HG03045 (cell line): Measurements from ENCODE around the gene THAP11.
"Not testable (repeated sequence)": the region's sequence is repeated elsewhere in the genome, so short reads cannot be mapped to it uniquely, and the experiment has no call there.

Source experiments
- ATAC-seq: cut with Tn5 transposase; IDR thresholded peaks from one replicate; pipeline ENCODE4 v1.9.1; 2021; ENCODE audit warnings: mild to moderate bottlenecking, moderate library complexity; ENCODE audit not compliant: unreplicated experiment

Gene THAP11

DNA sequence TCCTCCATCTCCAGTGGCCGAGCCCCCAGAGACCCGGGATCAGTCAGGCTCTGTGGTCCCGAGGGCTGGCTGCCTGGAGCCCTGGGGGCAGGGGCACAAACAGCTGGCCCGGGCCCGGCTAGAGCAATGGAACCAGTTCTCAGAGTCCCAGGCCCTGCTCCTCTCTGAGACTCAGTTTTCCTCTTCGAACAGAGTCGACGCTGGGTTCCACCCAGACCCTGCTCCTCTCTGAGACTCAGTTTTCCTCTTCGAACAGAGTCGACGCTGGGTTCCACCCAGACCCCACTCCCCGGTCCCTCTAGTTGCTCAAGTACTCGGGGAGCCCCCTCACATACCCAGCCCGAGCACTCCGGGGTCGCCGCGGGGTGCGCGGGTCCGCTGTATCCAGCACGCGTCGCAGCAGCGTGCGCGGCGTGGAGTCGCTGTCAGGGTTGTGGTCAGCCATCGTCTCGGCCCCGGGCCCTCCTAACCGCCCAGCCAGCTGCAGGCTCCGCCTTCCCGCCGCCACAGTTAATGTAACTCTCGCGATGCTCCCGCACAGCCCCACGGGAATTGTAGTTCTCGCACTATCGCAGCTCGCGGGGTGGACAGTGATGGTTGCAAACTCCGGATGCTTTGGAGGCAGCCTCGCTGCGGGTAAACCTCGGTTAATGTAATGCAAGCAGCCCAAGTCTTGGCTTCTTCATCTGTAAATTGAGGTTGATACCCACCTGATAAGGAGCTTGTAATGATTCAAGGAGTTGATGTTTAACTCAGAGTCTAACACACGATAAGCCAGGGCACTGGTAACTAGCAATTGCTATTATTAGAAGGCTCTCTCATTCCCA lies 8.5 kb upstream of the THAP11 start:
- ATAC-seq = peak; percentile 89

DNA sequence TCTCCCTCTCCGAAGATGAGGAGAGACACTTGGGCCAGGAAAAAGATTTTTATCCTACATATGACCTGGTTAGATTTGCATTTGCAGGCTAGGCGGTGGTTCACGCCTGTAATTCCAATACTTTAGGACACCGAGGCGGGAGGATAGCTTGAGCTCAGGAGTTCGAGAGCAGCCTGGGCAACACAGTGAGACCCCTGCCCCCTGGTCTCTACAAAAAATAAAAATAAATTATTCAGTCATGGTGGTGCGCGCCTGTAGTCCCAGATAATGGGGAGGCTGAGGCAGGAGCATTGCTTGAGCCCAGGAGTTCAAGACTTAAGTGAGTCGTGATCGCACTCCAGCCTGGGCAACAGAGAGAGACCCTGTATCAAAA lies 7.9 kb upstream of the THAP11 start:
- ATAC-seq = no peak

DNA sequence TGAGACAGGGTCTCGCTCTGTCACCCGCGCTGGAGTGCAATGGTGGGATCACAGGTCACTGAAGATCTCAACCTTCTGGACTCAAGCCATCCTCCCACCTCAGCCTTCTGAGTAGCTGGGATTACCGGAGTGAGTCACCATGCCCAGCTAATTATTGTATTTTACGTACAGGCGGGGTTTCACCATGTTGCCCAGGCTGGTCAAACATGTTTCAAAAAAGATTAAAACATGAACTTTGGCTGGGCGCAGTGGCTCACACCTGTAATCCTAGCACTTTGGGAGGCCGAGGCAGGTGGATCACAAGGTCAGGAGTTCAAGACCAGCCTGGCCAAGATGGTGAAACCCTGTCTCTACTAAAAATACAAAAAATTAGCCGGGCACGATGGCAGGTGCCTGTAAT lies 4.9 kb upstream of the THAP11 start:
- ATAC-seq = not testable (repeated sequence)

DNA sequence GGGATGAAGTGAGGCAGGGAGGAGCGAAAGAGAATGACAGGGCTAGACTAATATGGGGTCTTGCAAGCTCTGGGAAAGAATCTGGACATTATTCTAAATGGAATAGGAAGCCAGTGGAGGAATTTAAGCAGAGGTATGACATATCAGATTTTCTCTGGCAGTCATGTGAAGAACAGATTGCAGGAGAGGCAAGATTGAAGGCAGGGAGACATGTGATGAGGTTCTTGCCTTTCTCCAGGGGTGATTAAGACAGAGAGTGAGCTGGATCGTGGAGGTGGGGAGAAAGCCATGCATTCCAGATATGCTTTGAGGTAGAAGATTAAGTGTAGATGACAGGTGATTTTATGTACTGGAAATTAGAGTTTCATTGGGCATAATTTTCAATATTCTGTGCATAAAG lies 4.3 kb upstream of the THAP11 start:
- no peak for ATAC-seq

- no peak for ATAC-seq
Measured at GRCh38 chr16:67841198-67841815, 813 bp upstream of the THAP11 start.

DNA sequence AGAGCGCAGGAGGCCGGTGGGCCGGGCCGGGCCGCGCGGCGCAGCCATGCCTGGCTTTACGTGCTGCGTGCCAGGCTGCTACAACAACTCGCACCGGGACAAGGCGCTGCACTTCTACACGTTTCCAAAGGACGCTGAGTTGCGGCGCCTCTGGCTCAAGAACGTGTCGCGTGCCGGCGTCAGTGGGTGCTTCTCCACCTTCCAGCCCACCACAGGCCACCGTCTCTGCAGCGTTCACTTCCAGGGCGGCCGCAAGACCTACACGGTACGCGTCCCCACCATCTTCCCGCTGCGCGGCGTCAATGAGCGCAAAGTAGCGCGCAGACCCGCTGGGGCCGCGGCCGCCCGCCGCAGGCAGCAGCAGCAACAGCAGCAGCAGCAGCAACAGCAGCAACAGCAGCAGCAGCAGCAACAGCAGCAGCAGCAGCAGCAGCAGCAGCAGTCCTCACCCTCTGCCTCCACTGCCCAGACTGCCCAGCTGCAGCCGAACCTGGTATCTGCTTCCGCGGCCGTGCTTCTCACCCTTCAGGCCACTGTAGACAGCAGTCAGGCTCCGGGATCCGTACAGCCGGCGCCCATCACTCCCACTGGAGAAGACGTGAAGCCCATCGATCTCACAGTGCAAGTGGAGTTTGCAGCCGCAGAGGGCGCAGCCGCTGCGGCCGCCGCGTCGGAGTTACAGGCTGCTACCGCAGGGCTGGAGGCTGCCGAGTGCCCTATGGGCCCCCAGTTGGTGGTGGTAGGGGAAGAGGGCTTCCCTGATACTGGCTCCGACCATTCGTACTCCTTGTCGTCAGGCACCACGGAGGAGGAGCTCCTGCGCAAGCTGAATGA lies 606 bp downstream of the THAP11 start:
- peak; percentile 10 for ATAC-seq

GRCh38 chr16:67843343-67843765 lies 1.2 kb downstream of the THAP11 start:
- no peak for ATAC-seq

DNA sequence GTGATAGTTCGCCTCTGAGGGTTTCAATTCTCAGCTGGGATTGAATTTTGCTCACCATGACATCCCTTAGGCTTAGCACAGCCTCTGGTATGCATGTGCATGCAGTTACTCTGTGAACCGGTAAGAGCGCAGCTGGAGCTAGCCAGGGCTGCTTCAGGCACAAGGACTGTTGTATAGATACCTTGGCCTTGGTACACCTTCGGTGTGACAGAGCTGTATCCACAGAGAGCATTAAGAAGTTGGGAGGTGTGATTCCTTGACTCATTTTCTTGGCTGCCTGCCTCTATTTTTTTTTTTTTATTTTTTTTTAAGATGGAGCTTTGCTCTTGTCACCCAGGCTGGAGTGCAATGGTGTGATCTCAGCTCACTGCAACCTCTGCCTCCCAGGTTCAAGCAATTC lies 2.4 kb downstream of the THAP11 start:
- ATAC-seq = no peak

- ATAC-seq = no peak
Measured at GRCh38 chr16:67845291-67846062, 3.4 kb downstream of the THAP11 start.

DNA sequence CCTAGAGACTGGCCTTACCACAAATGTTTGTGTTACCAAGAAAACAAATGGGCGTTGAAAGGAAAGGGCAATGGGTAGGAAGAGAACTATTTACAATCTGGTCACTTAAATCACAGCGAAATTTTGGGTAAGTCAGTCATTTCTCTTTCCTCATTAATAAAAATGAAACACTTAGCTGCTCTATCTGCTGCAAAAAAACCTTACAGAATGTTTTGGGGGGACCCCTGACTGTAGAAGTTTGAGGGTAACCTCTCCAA lies 3.9 kb downstream of the THAP11 start:
- no peak for ATAC-seq

- peak; percentile 60 for ATAC-seq
Measured at GRCh38 chr16:67846320-67847063, 4.4 kb downstream of the THAP11 start, which contains the start of gene NUTF2. Gene NUTF2, plus strand, starts transcription at chr16:67846933. Its CDS starts 18,198 bp downstream, at chr16:67865131.

GRCh38 chr16:67847064-67847861 lies 5.1 kb downstream of the THAP11 start, which contains the start of gene CENPT:
Gene CENPT, minus strand, starts transcription at chr16:67847693. Its CDS starts 13,834 bp downstream, at chr16:67833859.
- peak; percentile 34 for ATAC-seq

DNA sequence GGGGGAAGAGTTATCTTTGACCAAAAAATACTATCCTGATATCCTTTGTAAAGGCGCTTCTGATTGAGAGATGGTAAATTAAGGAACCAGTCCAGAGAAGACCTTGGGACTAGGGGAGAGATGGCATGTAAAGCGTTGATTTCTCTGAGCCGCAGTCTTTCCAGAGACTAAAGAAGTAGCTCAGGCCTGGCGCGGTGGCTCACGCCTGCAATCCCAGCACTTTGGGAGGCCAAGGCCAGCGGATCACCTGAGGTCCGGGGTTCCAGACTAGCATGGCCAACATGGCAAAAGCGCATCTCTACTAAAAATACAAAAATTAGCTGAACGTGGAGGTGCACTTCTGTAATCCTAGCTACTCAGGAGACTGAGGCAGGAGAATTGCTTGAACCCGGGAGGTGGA lies 6.0 kb downstream of the THAP11 start:
- no peak for ATAC-seq

GRCh38 chr16:67853670-67854069 lies 11.6 kb downstream of the THAP11 start:
- ATAC-seq = no peak

DNA sequence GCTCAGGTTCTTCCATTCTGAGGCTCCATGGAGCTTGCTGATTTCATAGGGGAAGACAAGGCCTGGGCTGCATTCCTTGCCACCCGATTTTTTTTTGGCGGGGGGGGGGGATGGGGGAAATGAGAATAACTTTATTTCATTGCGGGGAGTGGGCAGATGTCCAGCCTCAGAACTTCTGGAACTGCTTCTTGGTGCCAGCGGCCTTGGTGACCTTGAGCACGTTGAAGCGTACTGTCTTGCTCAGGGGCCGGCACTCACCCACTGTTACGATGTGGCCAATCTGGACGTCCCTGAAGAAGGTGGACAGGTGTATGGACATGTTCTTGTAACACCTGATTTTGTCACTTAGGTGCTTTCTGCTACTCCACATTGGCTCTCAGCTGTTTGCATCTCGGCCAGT lies 13.7 kb downstream of the THAP11 start:
- no peak for ATAC-seq

DNA sequence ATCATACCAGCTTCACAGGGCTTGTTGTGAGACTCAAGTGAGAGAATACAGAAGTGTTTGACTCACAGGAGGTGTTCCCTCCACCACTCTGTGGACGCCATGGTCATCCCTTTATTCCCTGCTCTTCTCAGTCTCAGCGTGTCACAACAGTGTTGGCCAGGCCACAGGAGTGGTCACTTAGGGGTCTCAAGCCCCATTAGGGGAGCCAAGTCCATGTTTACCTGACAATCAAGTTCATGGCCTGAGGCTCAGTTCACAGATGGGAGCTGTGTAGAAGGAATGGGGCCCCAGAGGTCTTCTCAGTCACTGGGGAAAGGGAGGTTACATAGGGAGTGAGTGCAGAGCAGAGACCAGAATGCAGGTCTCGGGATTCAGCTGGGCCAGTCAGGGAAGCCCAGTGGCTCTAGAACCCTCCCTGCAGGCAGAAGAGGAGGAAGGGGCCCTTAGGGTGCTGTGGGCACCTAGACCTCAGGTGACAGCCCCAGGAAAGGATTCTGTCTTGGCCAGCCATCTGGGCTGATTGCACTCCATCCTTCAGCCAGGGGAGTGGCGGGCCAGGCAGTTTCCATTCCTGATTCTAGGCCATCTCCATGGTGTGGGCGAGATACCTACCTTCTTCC lies 14.9 kb downstream of the THAP11 start:
- ATAC-seq = no peak

- ATAC-seq = no peak
Measured at GRCh38 chr16:67857547-67858233, 15.6 kb downstream of the THAP11 start.

DNA sequence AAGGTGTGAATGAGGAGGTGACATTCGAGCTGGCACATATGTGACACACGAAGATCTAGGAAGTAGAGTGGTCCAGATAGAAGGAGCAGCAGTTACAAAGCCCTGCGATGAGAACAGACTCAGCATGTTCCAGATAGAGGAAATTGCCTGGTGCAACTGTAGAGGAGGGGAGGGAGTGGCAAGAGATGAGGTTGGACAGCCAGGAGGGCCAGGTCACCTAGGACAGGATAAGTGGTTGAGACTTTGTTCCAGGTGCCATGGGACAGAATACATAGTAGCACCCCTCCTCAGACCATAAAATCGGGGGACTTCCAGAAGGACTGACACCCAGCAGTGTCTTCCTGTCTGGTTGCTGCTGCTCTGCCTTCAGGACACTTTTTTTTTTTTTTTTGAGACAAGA lies 16.4 kb downstream of the THAP11 start:
- no peak for ATAC-seq
